Nephron progenitor cell (in vitro differentiated cells): Measurements from ENCODE around the gene PDZD2.

Experiments used
- DNase-seq: peaks from one replicate; pipeline ENCODE4 v3.0.0; 2021
- H3K27ac Mint-ChIP-seq: 2 replicates; pipeline ENCODE4 v1.8.0; 2021; ENCODE audit warnings: mild to moderate bottlenecking, moderate library complexity, mixed read lengths
- H3K27me3 Mint-ChIP-seq: 2 replicates; pipeline ENCODE4 v1.8.0; 2021; ENCODE audit warnings: mild to moderate bottlenecking, low read depth, mixed read lengths; ENCODE audit not compliant: poor library complexity
- H3K36me3 Mint-ChIP-seq: 2 replicates; pipeline ENCODE4 v1.8.0; 2021; ENCODE audit warnings: low read depth, mixed read lengths
- H3K4me1 Mint-ChIP-seq: 2 replicates; pipeline ENCODE4 v1.8.0; 2021; ENCODE audit warnings: mixed read lengths
- H3K4me3 Mint-ChIP-seq: 2 replicates; pipeline ENCODE4 v1.8.0; 2021; ENCODE audit warnings: mild to moderate bottlenecking, moderate library complexity, mixed read lengths
- H3K9me3 Mint-ChIP-seq: 2 replicates; pipeline ENCODE4 v1.8.0; 2021; ENCODE audit warnings: mild to moderate bottlenecking, moderate library complexity, mixed read lengths
- CTCF ChIP-seq: fragments of 200-600 bp; sonication (generic); IDR thresholded peaks from 2 replicates; pipeline ENCODE4 v1.5.0; 2021; ENCODE audit warnings: antibody characterized with exemption

PDZD2 gene

GRCh38 chr5:31860726-31861433, 221.9 kb downstream of the PDZD2 start:
- H3K4me1 Mint-ChIP-seq: peaks cover 22% of the 10 kb centered on the region
- H3K27me3 Mint-ChIP-seq: peaks cover 36% of the 10 kb centered on the region
- H3K9me3 Mint-ChIP-seq: peaks cover 41% of the 10 kb centered on the region
- H3K27ac Mint-ChIP-seq: no peak overlapping the region
- no peak for TF ChIP-seq CTCF
- no peak for DNase-seq
- peaks cover 29% of the 10 kb centered on the region for H3K36me3 Mint-ChIP-seq
- H3K4me3 Mint-ChIP-seq: no peak overlapping the region

DNA sequence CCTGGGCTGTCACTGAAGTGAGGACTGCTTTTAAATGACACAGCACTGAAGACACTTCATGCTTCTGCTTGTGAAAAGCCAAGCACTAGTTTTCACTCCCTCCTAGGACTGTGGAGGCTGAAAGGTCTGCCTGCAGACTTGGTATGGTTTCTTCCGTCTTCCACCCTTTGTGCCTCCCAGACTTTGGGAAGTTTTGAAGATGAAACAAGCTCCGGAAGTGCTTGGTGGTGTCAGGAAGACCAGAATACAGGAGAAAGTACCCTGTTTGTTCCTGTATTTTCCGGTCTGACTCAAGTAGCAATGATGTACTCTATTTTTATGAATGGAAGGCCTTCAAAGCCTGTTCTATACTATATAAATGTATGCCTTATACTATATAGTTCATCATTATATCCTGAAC, 222.7 kb downstream of the PDZD2 start:
- Mint-ChIP-seq H3K36me3 (peaks cover 29% of the 10 kb centered on the region), H3K27me3 (peaks cover 37% of the 10 kb centered on the region), H3K4me1 (peaks cover 15% of the 10 kb centered on the region), H3K27ac (no peak overlapping the region), H3K4me3 (no peak overlapping the region), H3K9me3 (peaks cover 41% of the 10 kb centered on the region)
- TF ChIP-seq CTCF: no peak
- no peak for DNase-seq

GRCh38 chr5:31863991-31864411, 225.1 kb downstream of the PDZD2 start:
- peak overlapping the region; percentile 95 for H3K27ac Mint-ChIP-seq
- TF ChIP-seq CTCF: no peak
- H3K27me3 Mint-ChIP-seq: peaks cover 28% of the 10 kb centered on the region
- no peak overlapping the region for H3K4me3 Mint-ChIP-seq
- peaks cover 8% of the 10 kb centered on the region for H3K4me1 Mint-ChIP-seq
- DNase-seq: no peak
- peaks cover 18% of the 10 kb centered on the region for H3K36me3 Mint-ChIP-seq
- peaks cover 25% of the 10 kb centered on the region for H3K9me3 Mint-ChIP-seq

DNA sequence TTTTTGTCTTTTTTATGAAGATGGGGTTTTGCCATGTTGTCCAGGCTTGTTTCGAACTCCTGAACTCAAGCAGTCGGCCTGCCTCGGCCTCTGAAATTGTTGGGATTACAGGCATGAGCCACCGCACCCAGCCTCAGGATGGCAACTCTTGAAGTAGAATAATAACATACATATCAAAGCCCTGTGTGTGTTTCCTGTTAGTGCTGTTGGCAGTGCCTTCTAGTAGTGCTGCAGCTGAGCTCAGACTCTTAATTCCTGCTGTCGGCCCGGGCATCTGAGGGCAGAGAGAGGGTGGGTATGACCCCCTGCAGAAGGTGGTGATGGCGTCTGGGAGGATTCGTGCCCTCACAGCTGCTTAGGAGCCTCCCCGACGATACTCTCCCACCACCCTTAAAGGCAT, 227.2 kb downstream of the PDZD2 start:
- Mint-ChIP-seq H3K4me1 (peaks cover 8% of the 10 kb centered on the region), H3K36me3 (no peaks in the 10 kb centered on the region), H3K27me3 (peaks cover 26% of the 10 kb centered on the region), H3K4me3 (no peak overlapping the region), H3K9me3 (peaks cover 3% of the 10 kb centered on the region), H3K27ac (no peak overlapping the region)
- no peak for TF ChIP-seq CTCF
- DNase-seq: no peak

DNA sequence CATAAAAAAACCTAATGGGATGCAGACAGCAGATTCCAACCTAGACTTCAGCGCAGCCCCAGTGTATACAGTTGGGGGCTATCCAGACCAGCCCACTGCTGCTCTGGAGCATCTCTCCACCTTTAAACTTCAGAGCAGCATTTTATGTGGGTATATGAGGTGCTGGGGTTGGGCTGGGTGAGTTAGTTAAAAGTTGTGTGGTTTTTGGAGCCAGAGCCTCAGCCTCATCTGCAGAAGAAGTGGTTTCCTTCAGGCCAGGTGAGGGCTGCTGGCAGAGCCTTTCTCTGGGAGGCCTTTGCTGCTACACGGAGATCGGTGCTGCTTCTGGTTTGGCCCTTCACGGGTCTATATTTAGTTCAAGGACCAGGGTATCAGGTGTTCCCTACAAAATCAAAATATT, 228.3 kb downstream of the PDZD2 start:
- no peak for DNase-seq
- Mint-ChIP-seq H3K27me3 (peaks cover 26% of the 10 kb centered on the region), H3K9me3 (no peaks in the 10 kb centered on the region), H3K4me3 (no peak overlapping the region), H3K36me3 (no peaks in the 10 kb centered on the region), H3K4me1 (peaks cover 8% of the 10 kb centered on the region), H3K27ac (peak overlapping the region; percentile 48)
- no peak for TF ChIP-seq CTCF

- no peak overlapping the region for H3K27ac Mint-ChIP-seq
- H3K27me3 Mint-ChIP-seq: peaks cover 14% of the 10 kb centered on the region
- no peak overlapping the region for H3K4me3 Mint-ChIP-seq
- TF ChIP-seq CTCF: no peak
- H3K36me3 Mint-ChIP-seq: no peaks in the 10 kb centered on the region
- H3K4me1 Mint-ChIP-seq: peaks cover 6% of the 10 kb centered on the region
- H3K9me3 Mint-ChIP-seq: no peaks in the 10 kb centered on the region
- no peak for DNase-seq
Measured at GRCh38 chr5:31880449-31880848, 241.5 kb downstream of the PDZD2 start.
